Naive thymus-derived CD8-positive, alpha-beta T cell (primary cell): ENCODE measurements around the gene TNS1. TPM values are rescaled to one million over a fixed set of nuclear protein-coding genes. Genes with fewer than 3 reads are reported as not detected.

ENCODE experiments used
- ATAC-seq, 2 donors: fragments of 150-1000 bp; cut with Tn5 transposase in 1 of 2; sonication (Bioruptor Pico), chemical (Tn5 transposase) in 1 of 2; 1 replicate in 1 of 2; 2 replicates in 1 of 2; pipeline ENCODE4 v1.10.0; 2021; ENCODE audit warnings: mild to moderate bottlenecking in 2 of 2, moderate library complexity in 2 of 2
- POLR2A ChIA-PET: fragments of 350-600 bp; sonication (Branson Sonifier 250); formaldehyde crosslinking; loops from one replicate; lab custom pipeline; 2021; ENCODE audit warnings: antibody characterized with exemption; lab: Charles Lee
- DNase-seq, 10 donors: peaks; one replicate each; pipeline versions ENCODE4 v3.0.0 to v3.0.0-alpha.2; 2020 to 2022
- H3K27ac Mint-ChIP-seq, 10 donors: one replicate each; pipeline ENCODE4 v1.8.0; 2020 to 2022; ENCODE audit warnings: mild to moderate bottlenecking in 10 of 10, mixed read lengths in 10 of 10, moderate library complexity in 4 of 10, inconsistent platforms in 1 of 10
- H3K27me3 Mint-ChIP-seq, 5 donors: one replicate each; pipeline ENCODE4 v1.8.0; 2021 to 2022; ENCODE audit warnings: mixed read lengths in 5 of 5
- H3K36me3 Mint-ChIP-seq, 3 donors: one replicate each; pipeline ENCODE4 v1.8.0; 2020 to 2022; ENCODE audit warnings: mixed read lengths in 3 of 3, mild to moderate bottlenecking in 2 of 3, inconsistent platforms in 1 of 3
- H3K4me1 Mint-ChIP-seq, 4 donors: one replicate each; pipeline ENCODE4 v1.8.0; 2021 to 2022; ENCODE audit warnings: mixed read lengths in 4 of 4
- H3K4me3 Mint-ChIP-seq, 10 donors: one replicate each; pipeline ENCODE4 v1.8.0; 2020 to 2022; ENCODE audit warnings: mild to moderate bottlenecking in 10 of 10, mixed read lengths in 10 of 10, moderate library complexity in 6 of 10, inconsistent platforms in 1 of 10
- H3K9me3 Mint-ChIP-seq, 9 donors: one replicate each; pipeline ENCODE4 v1.8.0; 2020 to 2022; ENCODE audit warnings: mixed read lengths in 9 of 9, mild to moderate bottlenecking in 3 of 9, inconsistent platforms in 1 of 9, moderate library complexity in 1 of 9
- polyA plus RNA-seq, 3 donors: library from polyadenylated mRNA; unstranded; fragments of 300-500 nt; fragmentation: Illumina TruSeq; gene quantifications; one replicate each; pipeline ENCODE4 v1.2.3, GENCODE V29; 2021
- total RNA-seq, 8 experiments: library from RNA in 2 of 8; stranded (reverse) in 2 of 8; gene quantifications; one replicate each; pipeline ENCODE4 v1.2.3 and lab custom pipeline; 2021 to 2026

The TNS1 gene
- total and polyA plus RNA-seq, 5 experiments from 2014 or later = 0.21 to 0.47 TPM; not detected in 3

DNA sequence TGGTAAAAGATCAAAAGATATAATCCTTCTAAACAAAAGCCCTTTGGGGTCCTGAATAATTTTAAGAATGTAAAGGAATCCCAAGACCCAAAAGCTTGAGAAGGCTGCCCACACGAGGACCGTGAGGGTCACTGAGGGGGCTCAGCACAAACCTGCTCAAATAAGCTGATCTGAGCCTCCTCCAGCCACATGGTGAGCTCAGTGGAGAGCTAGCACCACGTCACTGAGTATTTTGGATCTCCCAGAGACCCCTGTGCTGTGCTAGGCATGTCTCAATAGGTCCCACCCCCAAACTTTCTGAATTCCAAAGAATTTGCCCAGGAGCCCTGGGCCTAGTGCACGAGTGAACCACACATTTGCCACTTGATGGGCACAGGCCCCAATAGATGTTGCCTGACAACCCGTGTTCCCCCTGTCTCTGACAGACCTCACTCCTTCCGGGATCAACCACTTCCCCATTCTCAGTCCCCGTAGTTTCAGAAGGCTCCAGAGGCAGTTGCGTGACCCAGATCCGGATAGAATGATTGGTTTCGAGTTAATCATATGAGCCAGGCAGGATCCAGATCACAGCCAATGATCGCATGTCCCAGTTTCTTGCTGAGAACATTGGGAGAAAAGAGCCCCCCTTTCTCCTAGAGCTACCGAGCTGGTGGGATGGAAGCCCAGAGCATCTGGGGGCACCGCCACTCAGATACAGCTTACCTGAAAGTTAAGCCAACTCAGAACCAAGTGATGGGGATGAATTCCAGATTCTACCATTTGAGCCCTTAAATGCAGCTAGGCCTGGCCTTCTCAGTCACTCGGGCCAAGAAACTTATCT, 203.8 kb downstream of the TNS1 start:
- H3K9me3 Mint-ChIP-seq = no peaks in the 10 kb centered on the region
- DNase-seq (peak in 1 of 10 donors; percentile 12), ATAC-seq (no peak)
- H3K27ac Mint-ChIP-seq = no peak overlapping the region
- H3K36me3 Mint-ChIP-seq = no peaks in the 10 kb centered on the region
- no peaks in the 10 kb centered on the region for H3K27me3 Mint-ChIP-seq
- POLR2A ChIA-PET = no interaction called here
- H3K4me1 Mint-ChIP-seq = peaks cover 0 to 9% (median 0%) of the 10 kb centered on the region in 4 donors
- no peak overlapping the region for H3K4me3 Mint-ChIP-seq

DNA sequence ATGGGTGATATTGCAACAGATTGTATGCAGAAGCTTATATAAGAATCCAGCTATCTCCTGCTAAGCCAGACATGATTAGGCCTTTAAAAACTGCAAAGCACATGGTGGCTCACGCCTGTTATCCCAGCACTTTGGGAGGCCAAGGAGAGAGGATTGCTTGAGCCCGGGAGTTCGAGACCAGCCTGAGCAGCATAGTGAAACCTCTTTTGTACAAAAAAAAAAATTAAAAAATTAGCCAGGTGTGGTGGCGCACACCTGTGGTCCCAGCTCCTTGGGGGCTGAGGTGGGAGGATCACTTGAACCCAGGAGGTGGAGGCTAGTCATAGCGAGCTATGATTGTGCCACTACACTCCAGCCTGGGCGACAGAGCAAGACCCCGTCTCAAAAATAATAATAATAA, 204.6 kb downstream of the TNS1 start:
- H3K4me1 Mint-ChIP-seq = peaks cover 0 to 9% (median 0%) of the 10 kb centered on the region in 4 donors
- no peak for DNase-seq
- ATAC-seq = no peak
- H3K9me3 Mint-ChIP-seq = no peaks in the 10 kb centered on the region
- H3K4me3 Mint-ChIP-seq = no peak overlapping the region
- H3K27ac Mint-ChIP-seq = no peak overlapping the region
- H3K36me3 Mint-ChIP-seq = no peaks in the 10 kb centered on the region
- POLR2A ChIA-PET = no interaction called here
- H3K27me3 Mint-ChIP-seq = no peaks in the 10 kb centered on the region

DNA sequence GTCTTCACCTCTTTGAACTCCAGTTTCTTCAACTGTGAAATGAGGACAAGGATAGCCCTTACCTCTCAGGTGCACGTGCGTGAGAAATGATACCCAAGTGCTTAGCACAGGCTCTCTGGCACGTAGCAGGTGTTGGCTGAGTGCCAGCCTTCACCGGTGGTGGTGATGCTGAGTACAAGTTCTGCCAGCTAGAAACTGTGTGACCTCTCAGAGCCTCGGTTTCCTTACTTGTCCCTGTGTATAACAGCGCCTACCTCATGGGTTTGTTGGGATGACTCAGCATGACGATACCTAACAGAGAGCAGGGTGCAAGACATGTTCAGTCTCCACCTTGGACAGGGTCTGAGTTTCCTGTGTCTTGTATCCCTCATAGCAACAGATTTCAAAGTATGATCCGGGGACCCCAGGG, 205.1 kb downstream of the TNS1 start:
- H3K36me3 Mint-ChIP-seq = no peaks in the 10 kb centered on the region
- H3K4me1 Mint-ChIP-seq = peaks cover 0 to 9% (median 0%) of the 10 kb centered on the region in 4 donors
- ATAC-seq (no peak), DNase-seq (no peak)
- no peaks in the 10 kb centered on the region for H3K9me3 Mint-ChIP-seq
- POLR2A ChIA-PET = no interaction called here
- H3K27me3 Mint-ChIP-seq = no peaks in the 10 kb centered on the region
- H3K4me3 Mint-ChIP-seq = no peak overlapping the region
- peak overlapping the region in 1 of 10 donors; percentile 66 for H3K27ac Mint-ChIP-seq

DNA sequence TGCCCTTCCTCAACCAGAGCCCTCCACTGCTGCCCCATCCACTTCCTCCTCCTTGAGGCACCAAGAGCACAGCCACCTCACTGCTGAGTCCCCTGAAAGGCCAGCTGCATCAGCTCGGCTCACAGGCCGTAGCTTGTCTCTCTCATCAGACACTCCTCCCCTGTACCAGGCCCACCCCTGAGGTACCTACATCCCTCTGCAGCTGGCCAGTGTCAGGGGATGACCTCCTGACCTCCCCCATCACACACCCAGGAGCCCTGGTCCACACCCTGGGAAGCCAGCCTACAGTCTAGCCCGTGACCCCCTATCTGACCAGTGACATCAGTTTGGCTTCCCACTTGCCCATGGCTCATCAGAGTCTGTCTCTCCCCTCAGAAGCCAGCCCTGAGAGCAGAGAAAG, 205.6 kb downstream of the TNS1 start:
- DNase-seq (no peak), ATAC-seq (no peak)
- H3K36me3 Mint-ChIP-seq = no peaks in the 10 kb centered on the region
- H3K27ac Mint-ChIP-seq = peak overlapping the region in 2 of 10 donors; percentile 12 to 66
- POLR2A ChIA-PET = no interaction called here
- H3K4me1 Mint-ChIP-seq = peaks cover 0 to 9% (median 0%) of the 10 kb centered on the region in 4 donors
- no peaks in the 10 kb centered on the region for H3K9me3 Mint-ChIP-seq
- no peaks in the 10 kb centered on the region for H3K27me3 Mint-ChIP-seq
- no peak overlapping the region for H3K4me3 Mint-ChIP-seq

DNA sequence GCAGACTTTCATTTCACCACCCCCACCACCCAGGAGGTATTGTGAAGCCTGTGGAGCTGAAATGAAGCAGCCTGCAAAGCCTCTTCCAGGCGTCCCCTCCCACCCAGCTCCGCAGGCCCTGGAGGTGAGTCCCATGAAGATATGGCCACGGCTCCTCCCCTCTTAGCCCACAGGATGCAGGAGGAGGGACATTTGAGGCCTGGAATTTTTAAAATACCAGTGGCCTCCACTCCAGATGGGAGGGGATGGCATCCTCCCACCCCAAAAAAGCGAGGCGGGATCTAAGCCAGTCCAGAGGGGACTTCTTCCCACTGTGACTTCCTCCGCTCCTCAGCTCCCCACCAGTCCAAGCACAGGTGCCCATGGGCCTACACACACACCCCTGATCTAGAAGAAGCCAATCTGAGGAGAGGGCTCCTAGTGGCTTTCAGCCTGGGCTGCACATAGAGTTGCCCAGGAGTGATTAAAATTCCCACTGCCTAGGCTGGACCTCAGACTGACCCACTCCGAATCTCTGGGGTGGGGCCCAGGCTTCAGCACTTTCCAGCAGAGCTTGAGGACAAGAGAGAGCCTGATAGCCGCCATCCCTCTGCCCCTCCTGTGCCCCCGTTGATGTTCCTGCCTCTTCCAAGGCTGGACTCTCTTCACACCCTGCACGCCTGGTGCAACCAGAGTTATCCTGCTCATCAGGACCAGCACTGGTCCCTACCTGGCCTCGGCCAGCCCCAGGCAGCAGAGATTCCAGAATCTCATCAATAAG, 206.9 kb downstream of the TNS1 start:
- Mint-ChIP-seq H3K27ac (no peak overlapping the region), H3K4me3 (no peak overlapping the region), H3K9me3 (no peaks in the 10 kb centered on the region), H3K4me1 (peaks cover under 1 to 13% (median 3%) of the 10 kb centered on the region in 4 donors), H3K27me3 (no peaks in the 10 kb centered on the region), H3K36me3 (no peaks in the 10 kb centered on the region)
- DNase-seq (no peak), ATAC-seq (no peak)
- POLR2A ChIA-PET = no interaction called here

DNA sequence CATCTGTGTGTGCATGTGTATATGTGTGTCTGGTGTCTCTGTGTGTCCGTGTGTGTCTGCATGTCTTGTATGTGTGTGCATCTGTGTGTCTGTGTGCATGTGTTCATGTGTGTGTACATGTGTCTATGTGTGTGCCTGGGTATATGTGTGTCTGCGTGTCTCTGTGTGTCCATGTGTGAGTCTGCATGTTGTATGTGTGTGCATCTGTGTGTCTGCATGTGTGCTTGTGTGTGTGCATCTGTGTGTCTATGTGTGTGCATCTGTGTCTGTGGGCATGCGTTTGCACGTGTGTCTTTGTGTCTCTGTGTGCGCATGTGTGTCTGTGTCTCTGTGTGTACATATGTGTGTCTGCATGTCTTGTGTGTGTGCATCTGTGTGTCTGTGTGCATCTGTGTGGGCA, 207.7 kb downstream of the TNS1 start:
- H3K4me3 Mint-ChIP-seq = no peak overlapping the region
- no peaks in the 10 kb centered on the region for H3K9me3 Mint-ChIP-seq
- no peak overlapping the region for H3K27ac Mint-ChIP-seq
- no peaks in the 10 kb centered on the region for H3K27me3 Mint-ChIP-seq
- no peaks in the 10 kb centered on the region for H3K36me3 Mint-ChIP-seq
- no peak for ATAC-seq
- peaks cover 7 to 22% (median 10%) of the 10 kb centered on the region in 4 donors for H3K4me1 Mint-ChIP-seq
- no peak for DNase-seq
- POLR2A ChIA-PET = no interaction called here

DNA sequence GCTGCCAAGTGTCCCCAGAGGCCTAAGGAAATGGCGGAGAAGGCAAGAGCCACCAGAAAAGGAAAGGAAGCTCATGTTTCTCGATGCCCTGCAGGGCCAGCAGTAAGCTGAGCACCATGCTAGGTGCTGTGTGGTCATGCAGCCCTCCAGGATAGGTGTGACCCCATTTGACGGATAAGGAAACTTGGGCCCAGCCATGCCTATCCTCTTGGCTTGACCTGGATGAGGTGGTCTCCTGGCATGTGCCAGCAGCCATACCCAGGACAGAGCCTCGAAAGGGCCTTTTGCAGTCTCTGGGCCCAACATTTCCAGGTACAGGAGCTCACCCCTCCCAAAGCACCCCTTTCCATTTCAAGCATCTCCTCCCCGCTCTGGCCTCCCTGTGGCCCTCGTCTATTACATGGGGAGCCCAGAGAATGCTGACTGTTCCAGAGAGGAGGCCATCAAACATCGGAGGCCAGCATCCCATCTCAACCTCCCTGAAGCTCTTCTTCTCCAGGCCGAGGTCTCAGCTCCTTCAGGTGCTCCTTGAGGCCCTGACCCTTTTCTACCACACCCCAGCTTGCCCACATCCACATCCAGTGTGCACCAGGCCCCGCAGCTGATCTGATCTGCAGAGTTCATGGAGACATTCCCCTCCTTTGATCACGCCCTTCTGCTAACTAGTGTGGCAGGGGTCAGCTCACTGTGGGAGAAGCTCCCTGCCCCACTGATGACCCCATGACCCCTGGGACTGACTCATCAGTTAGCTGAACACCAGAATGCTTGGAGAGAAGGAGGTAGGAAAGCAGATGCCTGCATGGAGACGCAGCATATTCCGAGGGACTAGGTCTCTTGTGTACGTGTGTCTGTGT, 208.4 kb downstream of the TNS1 start:
- no peaks in the 10 kb centered on the region for H3K27me3 Mint-ChIP-seq
- peaks cover 9 to 25% (median 15%) of the 10 kb centered on the region in 4 donors for H3K4me1 Mint-ChIP-seq
- no peaks in the 10 kb centered on the region for H3K9me3 Mint-ChIP-seq
- H3K4me3 Mint-ChIP-seq = no peak overlapping the region
- POLR2A ChIA-PET = no interaction called here
- no peaks in the 10 kb centered on the region for H3K36me3 Mint-ChIP-seq
- no peak overlapping the region for H3K27ac Mint-ChIP-seq
- DNase-seq = no peak
- no peak for ATAC-seq

DNA sequence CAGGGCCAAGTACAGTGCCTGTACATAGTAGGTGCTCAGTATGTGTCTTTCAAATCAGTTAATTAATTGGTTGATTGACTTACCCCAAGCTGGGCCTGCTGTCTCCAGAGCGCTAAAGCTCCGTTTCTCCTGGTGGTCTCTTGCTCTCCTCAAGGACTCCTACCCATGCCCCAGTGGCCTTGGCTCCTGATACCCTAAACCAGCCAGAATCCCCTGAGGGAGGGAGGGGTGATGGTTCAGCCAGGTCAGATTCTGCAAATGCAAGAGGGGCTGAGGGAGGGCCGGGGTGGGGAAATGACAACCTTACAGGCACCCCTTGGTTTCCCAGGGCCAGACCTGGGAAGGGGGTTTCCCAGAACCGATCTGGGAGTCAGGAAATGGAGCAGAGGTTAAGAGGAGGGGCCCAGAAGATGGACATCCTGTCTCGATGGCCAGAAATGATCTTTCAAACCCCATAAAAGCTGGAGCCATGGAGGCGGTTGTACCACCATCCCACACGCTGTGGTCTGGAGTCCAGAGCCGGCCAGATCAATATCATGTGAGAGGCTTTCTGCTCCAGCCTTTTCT, 209.1 kb downstream of the TNS1 start:
- DNase-seq (no peak), ATAC-seq (no peak)

DNA sequence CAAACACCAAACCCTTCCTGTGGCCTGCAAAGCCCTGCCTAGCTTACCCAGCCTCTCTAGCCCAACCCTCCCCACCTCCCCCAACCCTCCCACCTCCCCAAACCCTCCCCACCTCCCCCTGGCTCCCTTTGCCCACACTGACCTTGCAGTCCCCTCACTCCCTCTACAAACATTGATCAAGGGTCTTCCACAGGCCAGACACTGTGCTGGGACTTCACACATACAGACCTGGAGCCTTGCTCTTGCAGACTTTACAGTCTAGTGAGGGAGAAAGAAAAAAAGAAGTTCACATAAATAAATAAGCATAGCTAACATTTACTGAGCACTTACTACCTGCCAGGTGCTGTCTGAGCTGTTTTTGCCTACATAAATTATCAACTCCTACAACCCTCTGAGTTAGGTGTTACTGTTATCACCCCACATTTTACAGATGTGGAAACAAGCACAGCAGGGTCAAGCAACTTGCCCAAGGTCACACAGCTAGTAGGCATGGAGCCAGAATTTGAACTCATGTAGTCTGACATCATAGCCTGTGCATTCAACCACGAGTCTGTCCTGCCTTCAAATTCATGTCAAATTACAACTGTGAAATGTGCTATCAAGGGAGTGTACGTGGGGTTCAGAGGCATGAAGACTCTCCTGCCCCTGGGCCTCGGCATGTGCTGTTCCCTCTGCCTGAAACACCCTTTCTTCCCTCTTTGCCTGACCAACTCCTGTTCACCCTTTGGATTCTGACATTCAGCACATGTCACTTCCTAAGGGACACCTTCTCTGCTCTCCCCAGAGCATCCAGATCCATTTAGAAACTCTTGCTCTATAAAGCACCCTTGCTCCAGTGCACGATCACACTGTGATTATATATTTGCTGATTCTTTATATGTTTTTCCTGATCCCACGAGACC, 209.9 kb downstream of the TNS1 start:
- no peaks in the 10 kb centered on the region for H3K36me3 Mint-ChIP-seq
- H3K9me3 Mint-ChIP-seq = no peaks in the 10 kb centered on the region
- H3K4me1 Mint-ChIP-seq = peaks cover 11 to 28% (median 24%) of the 10 kb centered on the region in 4 donors
- ATAC-seq (no peak), DNase-seq (no peak)
- peaks cover 0 to 1% (median 0%) of the 10 kb centered on the region in 5 donors for H3K27me3 Mint-ChIP-seq
- no peak overlapping the region for H3K4me3 Mint-ChIP-seq
- peak overlapping the region in 3 of 10 donors; percentile 10 to 25 (median 18) for H3K27ac Mint-ChIP-seq
- POLR2A ChIA-PET = no interaction called here

More for the DNA sequence above, 209.1 kb downstream of the TNS1 start:
- Mint-ChIP-seq H3K27me3 (no peaks in the 10 kb centered on the region), H3K4me1 (peaks cover 9 to 26% (median 20%) of the 10 kb centered on the region in 4 donors), H3K36me3 (no peaks in the 10 kb centered on the region), H3K4me3 (no peak overlapping the region), H3K9me3 (no peaks in the 10 kb centered on the region), H3K27ac (peak overlapping the region in 1 of 10 donors; percentile 25)
- POLR2A ChIA-PET = no interaction called here

DNA sequence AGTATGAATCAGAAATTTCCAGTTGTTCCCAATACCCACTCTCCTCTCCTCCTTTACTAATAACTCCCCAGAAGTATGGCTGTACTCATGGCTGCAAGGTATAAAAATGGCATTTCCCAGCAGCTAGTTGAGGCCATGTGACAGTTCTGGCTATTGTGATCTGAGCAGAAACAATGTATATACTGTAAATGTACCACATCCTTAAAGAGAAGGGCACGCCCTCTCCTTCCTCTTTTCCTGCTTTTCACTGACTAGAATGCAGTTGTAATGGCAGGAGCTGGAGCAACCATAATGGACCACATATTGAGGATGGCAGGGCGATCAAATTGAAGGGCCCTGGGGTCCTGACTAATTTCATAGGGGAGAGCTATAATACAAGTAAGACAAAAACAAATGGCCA, 211.2 kb downstream of the TNS1 start:
- H3K36me3 Mint-ChIP-seq = no peaks in the 10 kb centered on the region
- POLR2A ChIA-PET = no interaction called here

DNA sequence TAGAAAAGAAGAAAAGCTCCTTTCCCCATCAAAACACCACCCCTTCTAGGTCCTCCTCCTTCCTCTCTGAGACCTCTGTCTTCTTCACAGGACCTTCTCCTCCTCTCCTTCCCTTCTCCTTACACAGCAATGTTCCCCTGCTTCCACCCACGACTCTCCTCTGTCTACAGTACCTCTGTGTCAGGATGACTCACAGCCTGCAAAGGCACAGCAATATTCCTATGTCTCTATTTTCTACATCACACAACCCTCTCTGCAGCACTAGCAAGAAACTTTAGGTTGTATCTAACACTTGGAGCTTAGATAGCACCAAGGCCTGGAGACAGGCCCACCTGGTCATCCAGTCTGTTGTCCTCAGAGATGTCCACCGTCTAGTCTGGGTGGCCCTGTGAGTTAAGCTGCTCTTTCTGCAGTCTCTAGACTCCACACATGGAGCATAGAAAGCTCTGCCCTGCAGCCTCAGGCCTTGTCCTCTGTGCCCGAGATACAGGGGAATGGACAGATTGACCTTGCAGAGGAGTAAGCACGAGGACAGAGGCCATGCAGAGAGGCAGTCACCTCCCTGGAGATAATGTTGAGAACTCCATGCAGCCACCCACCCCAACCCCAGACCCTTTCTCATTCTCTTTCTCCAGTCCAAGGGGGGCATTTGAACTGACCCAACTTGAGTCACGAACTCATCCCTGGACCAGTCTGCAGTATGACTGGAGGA, 212.0 kb downstream of the TNS1 start:
- POLR2A ChIA-PET = no interaction called here
- H3K9me3 Mint-ChIP-seq = no peaks in the 10 kb centered on the region
- ATAC-seq (no peak), DNase-seq (no peak)
- H3K36me3 Mint-ChIP-seq = no peaks in the 10 kb centered on the region
- H3K27me3 Mint-ChIP-seq = peaks cover 0 to 1% (median 0%) of the 10 kb centered on the region in 5 donors
- H3K27ac Mint-ChIP-seq = peak overlapping the region; percentile 36 to 88 (median 70)
- H3K4me1 Mint-ChIP-seq = peaks cover 14 to 31% (median 24%) of the 10 kb centered on the region in 4 donors
- peak overlapping the region; percentile 57 to 89 (median 82) for H3K4me3 Mint-ChIP-seq

More for the DNA sequence above, 211.2 kb downstream of the TNS1 start:
- H3K4me1 Mint-ChIP-seq = peaks cover 11 to 28% (median 23%) of the 10 kb centered on the region in 4 donors
- H3K27ac Mint-ChIP-seq = peak overlapping the region in 3 of 10 donors; percentile 15 to 67 (median 26)
- ATAC-seq (no peak), DNase-seq (no peak)
- no peaks in the 10 kb centered on the region for H3K9me3 Mint-ChIP-seq
- peaks cover 0 to 1% (median 0%) of the 10 kb centered on the region in 5 donors for H3K27me3 Mint-ChIP-seq
- no peak overlapping the region for H3K4me3 Mint-ChIP-seq
